HG03175 (cell line): ENCODE measurements around the gene PPP4C.
A peak's percentile ranks its signal among the peaks of the same experiment; 100 is the strongest.

Experiments used
- ATAC-seq: cut with Tn5 transposase; IDR thresholded peaks from one replicate; pipeline ENCODE4 v1.9.1; 2021; ENCODE audit warnings: mild to moderate bottlenecking, moderate library complexity; ENCODE audit not compliant: unreplicated experiment

The PPP4C gene

DNA sequence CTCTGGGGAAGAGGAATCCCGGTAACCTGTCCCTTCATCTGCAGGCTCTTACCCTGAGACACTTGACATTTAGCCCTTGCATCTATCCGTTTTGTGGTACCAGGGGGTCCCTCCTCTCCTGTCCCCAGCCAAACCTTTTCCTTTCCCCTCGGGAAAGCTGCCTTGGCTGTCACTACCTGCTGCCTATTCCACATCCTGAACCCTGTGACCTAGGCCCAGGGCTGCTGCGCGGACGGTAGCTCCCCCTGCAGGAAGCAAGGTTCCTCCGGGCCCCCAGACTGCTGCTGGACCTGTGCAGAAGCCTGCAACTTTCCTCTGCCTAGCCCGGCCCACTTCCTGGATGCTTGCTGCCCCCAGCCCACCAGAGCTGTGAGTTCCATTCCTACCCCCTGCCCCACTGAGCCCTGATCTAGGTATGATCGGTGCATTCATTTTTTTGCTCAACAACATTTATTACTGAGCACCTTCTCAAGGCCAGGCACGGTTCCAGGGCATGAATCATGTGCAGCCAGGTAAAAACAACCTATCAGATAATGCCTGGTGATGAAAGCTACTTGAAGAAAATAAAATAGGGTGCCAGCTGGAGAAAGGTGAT lies 20.7 kb upstream of the PPP4C start:
- no peak for ATAC-seq

DNA sequence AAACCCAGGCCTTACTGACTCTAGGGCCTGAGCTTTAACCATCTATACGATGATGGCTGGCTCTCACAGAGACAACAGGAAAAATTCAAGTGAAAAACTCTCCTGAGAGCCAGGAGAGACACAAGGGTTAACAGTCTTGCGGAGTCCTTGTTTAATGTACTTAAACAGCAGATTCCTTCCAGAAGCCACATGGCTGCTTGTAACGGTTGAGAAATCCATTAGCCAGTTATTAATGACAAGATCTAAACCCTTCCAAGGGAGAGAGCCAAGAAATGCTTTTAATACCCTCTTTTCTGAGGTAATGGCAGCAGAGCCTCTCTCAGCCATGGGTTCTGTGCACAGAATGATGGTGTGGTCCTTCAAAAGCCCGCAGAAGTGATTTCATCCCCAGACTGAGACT lies 15.4 kb upstream of the PPP4C start:
- no peak for ATAC-seq

DNA sequence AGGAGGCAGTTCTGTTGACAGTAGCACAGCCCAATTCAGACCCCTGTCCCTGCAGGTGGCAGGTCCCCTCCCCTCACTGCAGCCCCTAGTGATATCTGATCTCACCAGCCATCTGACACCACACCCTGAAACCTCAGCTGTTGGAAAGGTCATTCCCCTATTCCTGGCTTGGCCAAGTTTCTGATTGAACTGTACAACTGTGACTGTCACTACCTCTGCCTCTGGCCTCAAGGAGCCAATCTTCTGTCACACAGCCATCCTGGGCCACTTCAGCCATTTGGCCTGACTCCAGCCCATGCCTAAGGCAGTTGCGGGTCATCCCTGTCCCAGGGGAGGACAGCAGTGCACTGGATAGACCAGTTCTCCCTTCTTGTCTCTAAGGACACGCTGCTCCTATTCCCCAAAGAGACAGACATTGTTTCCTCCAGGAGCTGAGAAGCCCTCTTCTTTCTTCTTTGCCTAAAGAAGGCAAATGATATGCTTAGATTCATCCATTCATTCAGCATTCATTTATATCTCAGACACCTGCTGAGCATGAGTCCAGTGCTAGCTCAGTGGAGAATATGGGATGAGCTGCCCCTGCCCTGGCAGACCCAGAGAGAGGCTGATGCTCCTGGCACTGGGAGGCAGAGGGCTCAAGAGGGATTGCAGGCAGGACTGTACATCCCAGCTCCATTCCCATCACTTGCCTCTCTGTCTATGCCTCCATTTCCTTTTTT lies 14.8 kb upstream of the PPP4C start:
- no peak for ATAC-seq

DNA sequence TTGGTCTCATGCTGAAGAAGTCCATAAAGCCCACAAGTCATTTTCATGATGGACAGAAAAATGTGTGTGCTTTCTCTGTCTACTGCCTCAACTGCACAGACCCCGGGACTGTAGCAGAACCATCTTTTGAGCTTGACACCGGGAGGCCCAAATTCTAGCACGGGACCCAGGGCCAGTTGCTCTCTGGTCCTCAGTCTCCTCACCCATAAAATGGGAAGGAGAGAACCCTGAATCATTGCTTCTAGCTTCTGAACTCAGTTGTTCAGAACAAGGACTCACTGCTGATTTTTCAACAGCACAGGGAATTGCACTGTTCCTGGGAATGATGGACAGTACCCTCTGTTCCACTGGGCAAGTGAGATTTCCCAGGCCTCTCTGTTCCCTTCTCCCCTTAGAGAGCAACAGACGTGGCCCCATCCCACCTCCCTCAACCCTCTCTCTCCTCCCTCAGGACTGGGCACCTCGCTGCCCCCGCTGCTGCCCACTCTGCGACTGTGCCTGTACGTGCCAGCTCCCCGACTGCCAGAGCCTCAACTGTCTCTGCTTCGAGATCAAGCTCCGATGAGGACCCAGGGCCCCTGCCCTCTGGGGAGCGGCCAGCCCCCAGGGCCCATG lies 12.4 kb upstream of the PPP4C start:
- no peak for ATAC-seq

DNA sequence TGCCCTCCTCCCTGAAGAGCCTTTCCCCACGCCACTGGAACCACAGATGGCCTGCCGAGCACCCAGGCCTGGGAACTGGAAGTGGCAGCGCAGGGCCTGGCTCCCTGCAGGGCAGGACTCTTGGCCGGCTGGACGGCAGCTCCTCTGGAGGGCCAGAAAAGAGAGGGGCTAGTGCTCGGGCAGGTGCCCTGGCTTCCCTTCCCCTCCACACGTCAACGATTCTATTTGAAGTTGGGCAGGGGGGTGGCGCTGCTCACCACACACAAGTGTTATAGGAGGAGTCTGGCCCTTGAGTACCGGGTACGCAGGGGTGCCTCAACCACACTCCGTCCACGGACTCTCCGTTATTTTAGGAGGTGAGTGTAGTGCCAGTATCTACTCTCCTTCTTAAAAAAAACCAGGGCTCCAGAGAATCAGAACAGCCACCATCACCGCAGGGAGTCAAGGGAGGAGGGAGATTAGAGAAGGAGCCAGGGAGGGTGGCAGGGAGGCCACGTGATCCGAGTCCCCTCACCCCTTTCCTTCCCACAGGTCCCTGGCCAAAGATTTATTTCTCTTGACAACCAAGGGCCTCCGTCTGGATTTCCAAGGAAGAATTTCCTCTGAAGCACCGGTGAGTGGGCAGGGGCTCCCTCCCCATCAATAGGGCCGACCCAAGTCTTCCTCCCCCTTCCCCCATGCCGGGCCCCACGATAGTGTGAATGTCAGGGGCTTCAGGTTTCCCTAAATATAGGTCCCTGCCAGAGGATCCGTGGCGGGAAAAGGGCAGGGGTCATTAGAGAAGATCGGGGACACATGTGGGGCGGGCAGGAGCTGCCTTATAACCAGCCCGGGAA lies 11.7 kb upstream of the PPP4C start:
- ATAC-seq, result no peak

DNA sequence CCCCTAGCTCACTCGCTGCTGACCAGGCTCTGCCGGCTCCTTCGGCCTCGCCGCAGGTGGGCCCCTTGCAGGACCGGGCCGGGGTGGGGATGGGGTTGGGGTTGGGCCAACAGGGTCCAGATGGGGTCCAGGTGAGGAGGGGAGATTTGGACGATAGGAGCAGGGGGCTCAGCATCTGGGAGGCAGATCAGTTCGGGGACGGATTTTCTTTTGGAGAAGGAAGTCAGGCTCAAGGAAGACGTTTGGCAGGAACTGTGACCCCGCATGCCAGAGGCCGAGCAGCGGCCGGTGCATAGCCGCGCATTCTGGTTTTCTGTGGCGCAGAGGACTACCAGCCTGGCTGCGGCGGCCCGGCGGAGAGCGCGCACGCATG lies 11.1 kb upstream of the PPP4C start:
- ATAC-seq, result no peak

DNA sequence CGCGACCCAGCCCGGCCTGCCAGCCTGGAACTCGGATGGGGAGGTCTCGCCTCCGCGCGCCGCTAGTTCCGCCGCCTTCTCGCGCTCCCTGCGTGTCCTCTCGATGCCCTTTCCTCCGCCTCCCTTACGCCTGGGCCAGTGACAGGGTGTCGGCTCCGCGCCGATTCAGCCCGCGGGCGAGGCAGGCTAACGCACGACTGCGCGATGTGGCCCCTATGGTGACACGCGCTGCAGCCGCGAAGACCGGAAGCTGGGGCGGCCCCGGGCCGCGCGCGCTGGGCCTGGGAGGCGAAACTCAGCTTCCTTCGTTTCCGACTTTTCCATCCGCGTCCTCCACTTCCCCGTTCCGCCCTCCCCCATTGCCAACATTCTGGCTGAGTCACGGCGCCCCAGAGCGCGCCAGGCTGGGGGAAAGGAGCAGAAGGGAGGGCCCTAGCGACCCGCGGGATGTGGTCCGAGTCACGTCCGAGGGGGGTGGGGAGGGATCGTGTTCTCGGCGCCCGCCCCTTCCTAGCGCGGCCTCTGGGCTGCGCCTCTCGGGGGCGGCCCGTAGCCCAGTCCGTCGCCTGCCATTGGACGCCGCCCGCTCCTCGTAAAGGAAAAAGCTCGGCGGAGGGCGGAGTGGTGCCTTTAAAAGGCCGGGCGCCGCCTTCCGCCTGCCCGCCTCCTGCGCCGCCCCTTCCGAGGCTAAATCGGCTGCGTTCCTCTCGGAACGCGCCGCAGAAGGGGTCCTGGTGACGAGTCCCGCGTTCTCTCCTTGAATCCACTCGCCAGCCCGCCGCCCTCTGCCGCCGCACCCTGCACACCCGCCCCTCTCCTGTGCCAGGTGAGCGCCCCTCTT lies 10.5 kb upstream of the PPP4C start, which contains the start of gene ALDOA:
ALDOA (plus strand) TSS at position 659 of the 841 bp plus-strand sequence. CDS start 1,138 bp downstream, outside the sequence.
- peak; percentile 81 for ATAC-seq

DNA sequence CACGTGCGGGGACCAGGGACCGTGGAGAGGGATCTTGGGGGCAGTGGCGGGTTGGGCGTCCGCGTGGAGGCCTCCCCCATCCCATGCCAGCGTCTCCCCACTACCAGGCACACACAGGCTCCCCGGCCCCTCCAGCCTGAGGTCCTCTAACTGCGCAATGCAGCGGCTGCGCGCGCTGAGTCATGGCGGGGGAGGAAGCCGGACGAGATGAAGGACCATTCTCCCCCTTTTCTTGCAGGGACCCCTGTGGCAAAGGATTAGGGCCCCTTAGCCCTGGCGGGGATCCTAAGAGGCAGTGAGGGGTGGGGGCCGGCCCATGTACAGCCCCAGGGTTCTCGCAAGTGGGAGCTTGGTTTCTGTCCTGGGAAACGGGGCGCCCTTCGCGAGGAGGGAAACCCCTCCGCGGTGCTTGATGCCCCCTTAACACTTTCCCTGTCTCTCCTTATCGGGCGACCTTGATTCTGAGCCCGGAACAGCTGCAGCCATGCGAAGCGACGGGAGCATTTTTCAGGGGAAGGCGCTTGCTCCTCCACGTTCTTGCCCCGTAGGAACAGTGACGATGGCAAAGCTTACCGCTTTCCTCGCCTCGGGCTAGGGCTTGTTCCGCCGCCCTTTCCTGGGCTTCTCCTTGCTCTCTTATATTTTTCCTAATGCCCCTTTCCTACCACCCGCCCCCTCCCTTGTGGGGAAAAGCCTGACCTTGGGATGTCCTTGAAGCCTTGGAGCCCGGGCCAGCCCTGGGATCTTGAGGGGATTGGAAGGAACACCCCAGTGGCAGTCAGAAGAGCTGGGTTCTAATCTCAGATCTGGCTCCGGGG lies 9.6 kb upstream of the PPP4C start:
- ATAC-seq, result peak; percentile 1

DNA sequence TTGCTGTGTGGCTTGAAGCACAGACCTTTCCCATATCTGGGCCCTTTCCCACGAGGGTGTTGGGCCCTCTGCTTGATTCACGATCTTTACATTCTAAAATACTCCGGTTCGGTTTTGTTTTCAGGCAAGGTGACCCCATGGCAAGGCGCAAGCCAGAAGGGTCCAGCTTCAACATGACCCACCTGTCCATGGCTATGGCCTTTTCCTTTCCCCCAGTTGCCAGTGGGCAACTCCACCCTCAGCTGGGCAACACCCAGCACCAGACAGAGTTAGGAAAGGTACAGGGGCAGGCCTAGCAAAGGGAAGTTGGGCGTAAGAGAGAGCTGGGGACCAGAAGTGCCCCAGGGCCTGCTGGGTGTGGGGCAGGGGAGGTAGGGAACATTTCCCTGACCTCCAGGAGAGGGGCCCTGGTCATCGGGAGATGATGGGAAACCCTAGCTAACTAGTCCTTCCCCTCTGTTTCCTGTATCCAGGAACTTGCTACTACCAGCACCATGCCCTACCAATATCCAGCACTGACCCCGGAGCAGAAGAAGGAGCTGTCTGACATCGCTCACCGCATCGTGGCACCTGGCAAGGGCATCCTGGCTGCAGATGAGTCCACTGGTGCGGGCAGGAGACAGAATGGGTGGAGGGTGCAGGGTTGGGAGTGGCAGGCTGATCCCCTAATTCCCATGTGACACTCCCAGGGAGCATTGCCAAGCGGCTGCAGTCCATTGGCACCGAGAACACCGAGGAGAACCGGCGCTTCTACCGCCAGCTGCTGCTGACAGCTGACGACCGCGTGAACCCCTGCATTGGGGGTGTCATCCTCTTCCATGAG lies 8.8 kb upstream of the PPP4C start:
- no peak for ATAC-seq

DNA sequence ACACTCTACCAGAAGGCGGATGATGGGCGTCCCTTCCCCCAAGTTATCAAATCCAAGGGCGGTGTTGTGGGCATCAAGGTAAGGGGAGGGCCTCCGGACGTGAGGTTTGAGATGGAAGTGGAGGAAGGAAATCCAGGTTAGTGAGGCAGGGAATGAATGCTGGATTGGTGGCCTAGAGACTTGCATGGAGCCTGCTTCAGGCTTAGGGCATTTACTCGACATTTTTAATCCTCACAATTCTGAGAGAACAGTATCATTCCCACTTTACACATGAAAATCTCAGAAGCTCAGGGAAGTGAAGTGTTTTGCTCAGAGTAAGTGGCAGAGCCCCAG lies 8.2 kb upstream of the PPP4C start:
- no peak for ATAC-seq

DNA sequence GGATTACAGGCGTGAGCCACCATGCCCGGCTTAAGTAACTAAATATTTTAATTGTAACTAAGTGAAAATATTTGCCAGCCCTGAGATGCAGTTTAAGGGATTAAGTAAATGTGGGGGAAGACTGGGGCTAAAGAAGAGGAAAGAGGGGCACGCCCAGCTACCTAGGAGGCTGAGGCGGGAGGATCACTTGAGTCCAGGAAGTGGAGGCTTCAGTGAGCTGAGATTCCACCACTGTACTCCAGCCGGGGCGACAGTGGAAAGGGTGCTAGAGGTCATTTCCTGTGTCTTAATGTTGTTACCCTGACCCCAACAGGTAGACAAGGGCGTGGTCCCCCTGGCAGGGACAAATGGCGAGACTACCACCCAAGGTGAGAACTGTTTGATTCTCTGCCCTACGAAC lies 7.5 kb upstream of the PPP4C start:
- ATAC-seq, result no peak

DNA sequence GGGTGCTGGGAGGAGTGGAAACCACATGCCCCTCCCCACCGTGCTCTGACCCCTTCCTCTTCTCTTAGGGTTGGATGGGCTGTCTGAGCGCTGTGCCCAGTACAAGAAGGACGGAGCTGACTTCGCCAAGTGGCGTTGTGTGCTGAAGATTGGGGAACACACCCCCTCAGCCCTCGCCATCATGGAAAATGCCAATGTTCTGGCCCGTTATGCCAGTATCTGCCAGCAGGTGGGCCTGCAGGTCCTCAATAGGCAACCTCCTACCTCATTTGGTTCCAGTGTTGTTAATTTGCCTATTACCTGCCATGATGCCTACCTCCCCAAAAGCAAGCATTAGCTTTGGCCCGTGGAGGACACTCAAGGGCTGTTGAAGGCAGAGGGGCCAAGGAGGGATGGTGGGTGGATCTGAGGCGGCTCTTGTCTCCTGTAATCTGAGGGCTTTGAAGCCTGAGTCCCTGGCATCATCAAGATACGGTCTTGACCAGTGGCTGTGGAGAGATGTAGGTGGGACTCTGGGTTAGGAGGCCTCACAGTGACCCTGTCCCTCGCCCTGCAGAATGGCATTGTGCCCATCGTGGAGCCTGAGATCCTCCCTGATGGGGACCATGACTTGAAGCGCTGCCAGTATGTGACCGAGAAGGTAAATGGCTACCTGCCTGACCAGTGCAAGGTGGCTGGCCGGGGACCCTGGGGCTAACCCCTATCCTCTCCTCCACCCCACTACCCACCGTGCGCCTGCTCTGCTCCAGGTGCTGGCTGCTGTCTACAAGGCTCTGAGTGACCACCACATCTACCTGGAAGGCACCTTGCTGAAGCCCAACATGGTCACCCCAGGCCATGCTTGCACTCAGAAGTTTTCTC lies 6.8 kb upstream of the PPP4C start:
- ATAC-seq, result no peak

DNA sequence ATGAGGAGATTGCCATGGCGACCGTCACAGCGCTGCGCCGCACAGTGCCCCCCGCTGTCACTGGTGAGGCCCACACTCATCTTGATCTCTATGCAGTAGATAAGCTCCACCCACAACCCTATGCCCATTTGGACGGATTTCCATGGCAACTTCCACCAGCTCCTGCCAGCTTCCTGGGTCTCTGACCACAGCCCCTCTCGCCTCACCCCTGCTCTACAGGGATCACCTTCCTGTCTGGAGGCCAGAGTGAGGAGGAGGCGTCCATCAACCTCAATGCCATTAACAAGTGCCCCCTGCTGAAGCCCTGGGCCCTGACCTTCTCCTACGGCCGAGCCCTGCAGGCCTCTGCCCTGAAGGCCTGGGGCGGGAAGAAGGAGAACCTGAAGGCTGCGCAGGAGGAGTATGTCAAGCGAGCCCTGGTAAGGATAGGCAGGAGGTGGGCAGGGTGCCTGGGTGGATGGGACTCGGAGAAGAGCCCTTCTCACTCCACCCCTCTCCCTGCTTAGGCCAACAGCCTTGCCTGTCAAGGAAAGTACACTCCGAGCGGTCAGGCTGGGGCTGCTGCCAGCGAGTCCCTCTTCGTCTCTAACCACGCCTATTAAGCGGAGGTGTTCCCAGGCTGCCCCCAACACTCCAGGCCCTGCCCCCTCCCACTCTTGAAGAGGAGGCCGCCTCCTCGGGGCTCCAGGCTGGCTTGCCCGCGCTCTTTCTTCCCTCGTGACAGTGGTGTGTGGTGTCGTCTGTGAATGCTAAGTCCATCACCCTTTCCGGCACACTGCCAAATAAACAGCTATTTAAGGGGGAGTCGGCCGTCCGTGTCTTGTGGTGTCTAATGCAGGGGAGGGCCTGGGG lies 6.0 kb upstream of the PPP4C start:
- ATAC-seq, result no peak

DNA sequence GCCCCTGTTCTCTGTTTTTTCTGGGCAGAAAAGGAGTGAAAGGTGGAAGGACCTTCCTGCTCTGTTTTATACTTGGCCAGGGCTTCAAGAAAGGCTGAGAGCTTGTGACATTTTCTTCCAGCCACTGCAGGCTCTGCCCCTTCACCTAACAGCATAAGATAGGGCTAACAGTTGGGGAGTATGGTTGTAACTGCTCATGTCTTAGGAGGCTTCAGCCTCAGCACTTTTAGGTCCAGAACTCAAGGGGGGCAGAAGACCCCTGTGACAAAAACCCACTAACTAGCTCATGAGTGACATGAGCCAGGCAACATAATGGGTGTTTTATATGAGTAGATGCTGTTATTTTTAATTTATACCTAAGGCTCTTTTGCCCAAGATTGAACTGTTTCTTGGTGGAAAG lies 5.3 kb upstream of the PPP4C start:
- ATAC-seq, result no peak

DNA sequence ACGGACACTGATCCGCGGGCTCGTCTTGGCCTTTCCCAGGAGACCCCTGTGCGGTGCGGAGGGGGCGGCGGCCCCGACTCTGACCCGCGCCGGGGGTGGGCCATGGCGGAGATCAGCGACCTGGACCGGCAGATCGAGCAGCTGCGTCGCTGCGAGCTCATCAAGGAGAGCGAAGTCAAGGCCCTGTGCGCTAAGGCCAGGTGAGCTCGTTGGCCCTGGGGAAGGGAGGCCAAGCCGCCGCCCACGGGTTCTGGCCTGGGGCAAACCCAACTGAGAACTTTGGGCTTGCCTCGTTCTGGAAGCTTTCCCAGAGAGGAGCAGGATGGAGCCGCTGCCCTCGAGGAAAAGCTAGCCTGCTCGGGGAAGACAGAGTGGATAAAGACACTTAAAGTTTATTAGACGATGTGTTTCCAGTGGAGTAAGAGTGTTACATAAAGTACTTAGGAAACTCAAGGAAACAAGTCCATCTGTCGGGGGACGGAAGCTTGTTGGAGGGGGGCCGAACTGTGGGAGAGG lies 540 bp downstream of the PPP4C start:
- peak; percentile 25 for ATAC-seq

DNA sequence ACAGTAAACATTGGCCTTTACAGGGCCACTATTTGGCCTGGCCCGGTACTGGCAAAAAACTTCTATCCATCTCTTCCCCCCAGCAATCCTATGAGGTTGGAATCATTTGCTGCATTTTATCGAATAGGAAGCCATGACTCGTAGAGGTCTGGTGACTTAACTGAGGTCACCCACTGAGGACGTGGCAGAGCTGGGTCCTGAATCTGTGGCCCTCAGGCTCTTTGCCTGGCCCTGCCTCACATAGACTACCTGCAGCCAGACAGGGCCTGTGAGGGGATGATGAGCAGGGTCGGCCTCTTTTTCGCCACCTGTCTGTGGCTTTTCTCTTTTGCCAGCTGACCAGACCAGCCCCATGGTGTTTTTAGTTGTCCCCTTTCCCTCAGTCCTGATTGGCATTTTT lies 1.9 kb downstream of the PPP4C start:
- no peak for ATAC-seq

DNA sequence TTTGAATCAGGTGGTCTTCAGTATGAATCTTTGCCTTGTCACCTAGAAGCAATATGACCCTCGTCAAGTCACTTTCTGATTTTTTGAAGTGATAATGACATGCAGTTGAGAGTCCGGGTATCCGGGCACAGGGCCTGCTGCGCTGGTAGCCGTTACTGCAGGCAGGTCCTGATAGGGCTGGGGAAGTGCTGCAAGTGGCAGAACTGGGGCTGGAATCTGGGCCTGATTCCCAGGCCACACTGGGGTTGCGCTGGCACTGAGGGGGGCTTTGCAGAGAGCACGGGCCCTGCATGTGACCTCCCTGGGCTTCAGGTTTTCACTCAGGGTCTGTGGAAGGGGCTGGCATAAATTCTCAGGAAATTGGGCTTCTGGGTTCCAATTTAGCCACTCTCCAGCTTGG lies 3.0 kb downstream of the PPP4C start:
- ATAC-seq, result no peak
